Prostate gland (tissue), 2 donors: ENCODE results near the gene FIG4.

ENCODE experiments used
- CTCF ChIP-seq, 4 experiments: fragments of 200-600 bp in 2 of 4; fragments of 450-650 bp in 2 of 4; sonication (generic) in 2 of 4; IDR thresholded peaks; 1 replicate in 3 of 4; 2 replicates in 1 of 4; pipeline ENCODE4 v1.5.1; 2016 to 2019; ENCODE audit warnings: antibody characterized with exemption in 4 of 4, mild to moderate bottlenecking in 2 of 4, moderate library complexity in 2 of 4
- POLR2AphosphoS5 ChIP-seq: sonication (generic); formaldehyde crosslinking; IDR thresholded peaks from one replicate; pipeline ENCODE4 v1.6.1; 2017; ENCODE audit warnings: antibody characterized with exemption

- TF ChIP-seq CTCF (IDR thresholded peaks at IDR 0.05), result no peak
- TF ChIP-seq POLR2AphosphoS5, result no peak
These were observed 30.4 kb upstream of the FIG4 start for GRCh38 chr6:109660526-109661320.
